H1 (cell line): ENCODE data around the gene HHAT. TPM values are rescaled to one million over a fixed set of nuclear protein-coding genes. Genes with fewer than 3 reads are reported as not detected.

Experiments
- CTCF ChIA-PET: fragments of 300-600 bp; sonication (Branson Sonifier 250); formaldehyde crosslinking; loops from one replicate; lab custom pipeline; 2021; ENCODE audit not compliant: partially characterized antibody; lab: Charles Lee
- POLR2A ChIA-PET: fragments of 300-600 bp; sonication (Branson Sonifier 250); formaldehyde crosslinking; loops from one replicate; lab custom pipeline; 2021; ENCODE audit warnings: inconsistent platforms; ENCODE audit not compliant: partially characterized antibody; lab: Charles Lee
- DNase-seq, 2 experiments: peaks; one replicate each; pipeline versions ENCODE4 v3.0.0 to v3.0.0-alpha.2; 2010 to 2022; ENCODE audit warnings: low spot score in 2 of 2, low read depth in 1 of 2, mixed read lengths in 1 of 2
- FAIRE-seq: peaks from 2 replicates; lab custom pipeline; 2011; peaks lifted over from hg19 to GRCh38; lab: Jason Lieb, UNC
- H2AFZ ChIP-seq: 2 replicates; pipeline ENCODE4 v1.8.1; 2012; ENCODE audit warnings: low read length, inconsistent platforms
- H2AK5ac ChIP-seq: 2 replicates; pipeline ENCODE4 v1.6.1; 2013; ENCODE audit warnings: low read depth, low read length
- H2BK120ac ChIP-seq: replicated peaks from 2 replicates; pipeline ENCODE3; 2013; ENCODE audit warnings: low read depth, low read length, inconsistent platforms
- H2BK12ac ChIP-seq: 2 replicates; pipeline ENCODE4 v1.6.1; 2013; ENCODE audit warnings: low read depth, low read length
- H2BK15ac ChIP-seq: 2 replicates; pipeline ENCODE4 v1.6.1; 2013; ENCODE audit warnings: low read length
- H2BK20ac ChIP-seq: 2 replicates; pipeline ENCODE4 v1.6.1; 2013; ENCODE audit warnings: low read length
- H2BK5ac ChIP-seq: 2 replicates; pipeline ENCODE4 v1.6.1; 2013; ENCODE audit warnings: low read depth, low read length
- H3K14ac ChIP-seq: 2 replicates; pipeline ENCODE4 v1.6.1; 2013; ENCODE audit warnings: inconsistent platforms; ENCODE audit not compliant: insufficient read length
- H3K18ac ChIP-seq: 2 replicates; pipeline ENCODE4 v1.6.1; 2013; ENCODE audit warnings: low read length; ENCODE audit errors: extremely low read depth
- H3K23ac ChIP-seq: 2 replicates; pipeline ENCODE4 v1.6.1; 2013; ENCODE audit warnings: inconsistent platforms; ENCODE audit not compliant: insufficient read length
- H3K23me2 ChIP-seq: 2 replicates; pipeline ENCODE4 v1.6.1; 2013; ENCODE audit warnings: low read depth, low read length
- H3K27ac ChIP-seq: 2 replicates; pipeline ENCODE4 v1.6.1; 2011; ENCODE audit warnings: low read depth, low read length, inconsistent platforms
- H3K27me3 ChIP-seq, 4 experiments: replicated peaks in 1 of 4; 1 replicate in 1 of 4; 2 replicates in 3 of 4; pipeline versions ENCODE4 v1.6.1 to v1.8.1; 2011 to 2013; ENCODE audit warnings: low read length in 3 of 4, mild to moderate bottlenecking in 3 of 4, inconsistent platforms in 2 of 4, mixed read lengths in 2 of 4, moderate library complexity in 1 of 4; ENCODE audit not compliant: control insufficient read depth in 3 of 4, insufficient read depth in 3 of 4; ENCODE audit errors: extremely low read depth in 1 of 4
- H3K36me3 ChIP-seq, 4 experiments: 2 replicates each; pipeline versions ENCODE4 v1.6.1 to v1.8.1; 2011 to 2013; ENCODE audit warnings: mild to moderate bottlenecking in 4 of 4, low read length in 3 of 4, moderate library complexity in 2 of 4, control low read depth in 1 of 4, inconsistent platforms in 1 of 4; ENCODE audit not compliant: insufficient read depth in 4 of 4, control insufficient read depth in 2 of 4
- H3K4ac ChIP-seq: replicated peaks from 2 replicates; pipeline ENCODE3; 2013; ENCODE audit warnings: low read length, low read depth, mixed read lengths, inconsistent platforms; ENCODE audit not compliant: insufficient read length
- H3K4me1 ChIP-seq, 4 experiments: replicated peaks in 1 of 4; 1 replicate in 1 of 4; 2 replicates in 3 of 4; pipeline versions ENCODE4 v1.6.1 to v1.8.1; 2011 to 2013; ENCODE audit warnings: low read length in 3 of 4, inconsistent platforms in 2 of 4, mixed read lengths in 1 of 4; ENCODE audit not compliant: insufficient read depth in 4 of 4, control insufficient read depth in 3 of 4
- H3K4me2 ChIP-seq, 2 experiments: 2 replicates each; pipeline versions ENCODE4 v1.6.1 to v1.8.1; 2011 to 2013; ENCODE audit warnings: low read depth in 2 of 2, low read length in 2 of 2, control low read depth in 1 of 2, inconsistent platforms in 1 of 2, mild to moderate bottlenecking in 1 of 2; ENCODE audit not compliant: insufficient read depth in 1 of 2
- H3K4me3 ChIP-seq, 4 experiments: fragments of 200-600, 300-600 bp in 1 of 4; sonication (generic), shearing (Covaris generic), sonication (Bioruptor Twin) in 1 of 4; 2 replicates each; pipeline versions ENCODE4 v1.5.1 to v1.8.1; 2011 to 2016; ENCODE audit warnings: low read length in 4 of 4, low read depth in 3 of 4, control low read depth in 2 of 4, inconsistent platforms in 2 of 4, mild to moderate bottlenecking in 2 of 4, mixed read lengths in 1 of 4, moderate library complexity in 1 of 4; ENCODE audit not compliant: insufficient read depth in 2 of 4; ENCODE audit errors: extremely low read depth in 1 of 4
- H3K56ac ChIP-seq: replicated peaks from 2 replicates; pipeline ENCODE3; 2013; ENCODE audit warnings: low read depth, mild to moderate bottlenecking, mixed read lengths, low read length, inconsistent platforms; ENCODE audit not compliant: insufficient read length
- H3K79me1 ChIP-seq: 2 replicates; pipeline ENCODE4 v1.6.1; 2013; ENCODE audit warnings: low read depth, low read length, control low read depth
- H3K79me2 ChIP-seq, 2 experiments: 2 replicates each; pipeline versions ENCODE4 v1.6.1 to v1.8.1; 2012 to 2013; ENCODE audit warnings: low read length in 2 of 2, mild to moderate bottlenecking in 2 of 2, inconsistent platforms in 1 of 2; ENCODE audit not compliant: insufficient read depth in 2 of 2, control insufficient read depth in 1 of 2
- H3K9ac ChIP-seq, 4 experiments: replicated peaks in 1 of 4; 1 replicate in 1 of 4; 2 replicates in 3 of 4; pipeline versions ENCODE4 v1.6.1 to v1.8.1; 2011 to 2013; ENCODE audit warnings: low read depth in 3 of 4, low read length in 3 of 4, control low read depth in 2 of 4, mild to moderate bottlenecking in 2 of 4, moderate library complexity in 2 of 4, inconsistent platforms in 1 of 4; ENCODE audit errors: extremely low read depth in 1 of 4
- H3K9me3 ChIP-seq, 2 experiments: 2 replicates each; pipeline versions ENCODE4 v1.6.1 to v1.8.1; 2012 to 2013; ENCODE audit warnings: mild to moderate bottlenecking in 2 of 2, moderate library complexity in 2 of 2, control low read depth in 1 of 2, inconsistent platforms in 1 of 2, low read depth in 1 of 2, low read length in 1 of 2, mixed read lengths in 1 of 2; ENCODE audit not compliant: insufficient read depth in 2 of 2
- H4K20me1 ChIP-seq, 2 experiments: replicated peaks in 1 of 2; 2 replicates each; pipeline versions ENCODE3 to v1.8.1; 2011 to 2013; ENCODE audit warnings: inconsistent platforms in 2 of 2, low read length in 2 of 2, mild to moderate bottlenecking in 1 of 2; ENCODE audit not compliant: insufficient read depth in 2 of 2, control insufficient read depth in 1 of 2
- H4K5ac ChIP-seq: 2 replicates; pipeline ENCODE4 v1.6.1; 2013; ENCODE audit warnings: low read length, low read depth, mixed read lengths, inconsistent platforms; ENCODE audit not compliant: insufficient read length
- H4K8ac ChIP-seq: 2 replicates; pipeline ENCODE4 v1.8.0; 2013; ENCODE audit warnings: mild to moderate bottlenecking, moderate library complexity, low read length, inconsistent platforms; ENCODE audit not compliant: insufficient read depth; ENCODE audit errors: extremely low read depth
- H4K91ac ChIP-seq: replicated peaks from 2 replicates; pipeline ENCODE3; 2013; ENCODE audit warnings: low read length, mixed read lengths, inconsistent platforms; ENCODE audit not compliant: insufficient read length
- BACH1 ChIP-seq: IDR thresholded peaks from 2 replicates; pipeline ENCODE4 v1.6.1; 2012; ENCODE audit warnings: low read length, improper control_type of control experiment
- BCL11A ChIP-seq, 2 experiments: IDR thresholded peaks; one replicate each; pipeline ENCODE4 v1.6.1; 2011; ENCODE audit warnings: low read depth in 2 of 2, low read length in 2 of 2, mild to moderate bottlenecking in 2 of 2
- CBX8 ChIP-seq: fragments of 300-800, 300-1000 bp; sonication (generic); IDR thresholded peaks from 2 replicates; pipeline ENCODE4 v1.7.1; 2016; ENCODE audit warnings: low read depth, low read length, borderline replicate concordance
- PHF8 ChIP-seq: fragments of 200-600 bp; sonication (generic); conservative IDR thresholded peaks from 2 replicates; pipeline ENCODE4 v1.7.1; 2012; ENCODE audit warnings: low read depth, mild to moderate bottlenecking, inconsistent platforms, low read length, moderate library complexity
- RFX5 ChIP-seq: IDR thresholded peaks from 2 replicates; pipeline ENCODE4 v1.6.1; 2011; ENCODE audit warnings: low read depth, low read length, improper control_type of control experiment, borderline replicate concordance
- RXRA ChIP-seq: IDR thresholded peaks from 2 replicates; pipeline ENCODE4 v1.6.1; 2011; ENCODE audit warnings: low read depth, mild to moderate bottlenecking, low read length, moderate library complexity; ENCODE audit not compliant: insufficient read depth
- WGBS, 2 experiments: shearing (Covaris generic) in 1 of 2; methylation state at CpG; one replicate each; pipeline versions ENCODE4 v1.1.6 to v1.1.7; 2013 to 2015; ENCODE audit warnings: low lambda C conversion rate in 2 of 2, mixed read lengths in 2 of 2, inconsistent platforms in 1 of 2, low coverage in 1 of 2, missing lambda C conversion rate in 1 of 2; ENCODE audit not compliant: insufficient replicate concordance in 2 of 2, insufficient coverage in 1 of 2, insufficient read length in 1 of 2; ENCODE audit errors: extremely low coverage in 1 of 2, missing lambda C conversion rate in 1 of 2; 5-methylcytosine and 5-hydroxymethylcytosine counted together
- polyA plus RNA-seq, 7 experiments: library from polyadenylated mRNA; depleted of rRNA in 3 of 7; stranded (reverse) in 5 of 7; unstranded in 2 of 7; fragments of >200 nt in 5 of 7; fragments of 200-250 nt in 2 of 7; gene quantifications; 1 replicate in 5 of 7; 2 replicates in 1 of 7; 4 replicates in 1 of 7; pipeline versions ENCODE4 v1.2.1 to v1.2.3, GENCODE V29; 2011 to 2013; ENCODE audit warnings: missing spikeins in 2 of 7, mixed read lengths in 2 of 7
- total RNA-seq: library from RNA; stranded (reverse); fragmentation: NEBNext Ultra II Directional; extraction: Animal tissue kit (Norgen Biotek cat#: 25700); gene quantifications from 2 replicates; pipeline ENCODE4 v1.2.1, GENCODE V29; 2021

HHAT gene
- total and polyA plus RNA-seq, 2 of the 8 experiments (the other 6 are each of a cell fraction or from before 2014, with no cell fraction given), result 0.15 to 0.51 TPM

GRCh38 chr1:210330279-210330866 is 1.7 kb downstream of the HHAT start:
- Histone ChIP-seq H3K79me1 (no peaks in the 10 kb centered on the region), H3K27me3 (peaks cover 44 to 70% (median 61%) of the 10 kb centered on the region in 4 experiments), H3K27ac (no peak overlapping the region), H3K4me1 (peaks cover 0 to 5% (median 2%) of the 10 kb centered on the region in 4 experiments; a peak in 3 of 7 replicates), H2AK5ac (no peak overlapping the region), H4K8ac (no peak overlapping the region), H3K4me2 (no peak overlapping the region; a peak in 1 of 4 replicates), H3K9ac (no peak overlapping the region), H3K4me3 (no peak overlapping the region), H3K23ac (no peak overlapping the region), H2AFZ (no peak overlapping the region), H4K91ac (no peak overlapping the region), H3K36me3 (no peaks in the 10 kb centered on the region), H2BK120ac (no peak overlapping the region), H4K20me1 (peaks cover 0 to 2% of the 10 kb centered on the region in 2 experiments), H3K56ac (no peak overlapping the region), H3K14ac (no peak overlapping the region), H3K23me2 (peaks cover 8% of the 10 kb centered on the region), H2BK20ac (no peak overlapping the region), H2BK5ac (no peak overlapping the region), H2BK12ac (no peak overlapping the region), H3K18ac (no peak overlapping the region), H3K9me3 (no peaks in the 10 kb centered on the region), H3K4ac (no peak overlapping the region), H3K79me2 (no peaks in the 10 kb centered on the region), H2BK15ac (no peak overlapping the region), H4K5ac (no peak overlapping the region)
- no peak for FAIRE-seq
- no peak for DNase-seq
- TF ChIP-seq RFX5 (no peak), CBX8 (no peak), PHF8 (no peak), BCL11A (IDR thresholded peaks at IDR 0.05; ENCODE audit: low read depth in 2 of 2, low read length in 2 of 2) (no peak), RXRA (no peak), BACH1 (no peak)
- ChIA-PET POLR2A (interaction anchor here (1.2 kb wide), 1 partner anchor 40 kb away, joined by 3 read pairs; no protein-coding TSS in a partner anchor), CTCF (interaction anchor here (0.7 to 1.3 kb wide), 4 partner anchors 19 to 43 kb away, joined by 3 to 4 read pairs (median 3); no protein-coding TSS in a partner anchor)
- WGBS, 2 experiments, result 84% methylated on average over 7 of the region's 7 CpGs; no CpG with 5 or more reads in 1 of the 2 experiments
